Mesodermal cell (in vitro differentiated cells): ENCODE measurements around the gene IGHMBP2.
"Not testable (repeated sequence)": the region's sequence is repeated elsewhere in the genome, so short reads cannot be mapped to it uniquely, and the experiment has no call there.

Source experiments
- H3K27ac ChIP-seq: 2 replicates; pipeline ENCODE4 v1.7.0; 2013; ENCODE audit warnings: mild to moderate bottlenecking, low read depth, low read length, moderate library complexity; ENCODE audit not compliant: severe bottlenecking
- H3K36me3 ChIP-seq: 2 replicates; pipeline ENCODE4 v1.7.1; 2013; ENCODE audit warnings: mild to moderate bottlenecking, low read length, moderate library complexity; ENCODE audit not compliant: control insufficient read depth, insufficient read depth
- H3K4me1 ChIP-seq: one replicate; pipeline ENCODE4 v1.7.1; 2013; ENCODE audit warnings: mild to moderate bottlenecking, low read length; ENCODE audit not compliant: insufficient read depth, control insufficient read depth, poor library complexity, severe bottlenecking
- H3K4me3 ChIP-seq: 2 replicates; pipeline ENCODE4 v1.7.0; 2013; ENCODE audit warnings: low read length, control low read depth, mild to moderate bottlenecking; ENCODE audit not compliant: insufficient read depth, poor library complexity, severe bottlenecking; ENCODE audit errors: extremely low read depth
- H3K9me3 ChIP-seq: 2 replicates; pipeline ENCODE4 v1.7.1; 2013; ENCODE audit warnings: mild to moderate bottlenecking, low read length, moderate library complexity; ENCODE audit not compliant: control insufficient read depth
- WGBS, 2 experiments: methylation state at CpG; one replicate each; pipeline ENCODE4 v1.1.5; 2013; ENCODE audit warnings: missing lambda C conversion rate in 2 of 2; ENCODE audit not compliant: insufficient coverage in 2 of 2; 5-methylcytosine and 5-hydroxymethylcytosine counted together

IGHMBP2 gene

GRCh38 chr11:68965901-68966853 is 62.5 kb downstream of the IGHMBP2 start:
- no peak overlapping the region for H3K27ac ChIP-seq
- H3K36me3 ChIP-seq = no peaks in the 10 kb centered on the region
- no peak overlapping the region for H3K4me3 ChIP-seq
- H3K9me3 ChIP-seq = no peaks in the 10 kb centered on the region
- WGBS, 2 experiments = 87 to 97% methylated on average over 10 to 13 of the region's 15 CpGs
- H3K4me1 ChIP-seq = no peaks in the 10 kb centered on the region

- WGBS, 2 experiments = 83 to 94% methylated on average over 6 to 7 of the region's 9 CpGs
- Histone ChIP-seq H3K4me1 (no peaks in the 10 kb centered on the region), H3K27ac (no peak overlapping the region), H3K36me3 (no peaks in the 10 kb centered on the region), H3K9me3 (no peaks in the 10 kb centered on the region), H3K4me3 (no peak overlapping the region)
These were observed 63.4 kb downstream of the IGHMBP2 start for GRCh38 chr11:68966894-68967780.

- WGBS, 2 experiments = 82 to 83% methylated on average over 21 to 27 of the region's 29 CpGs
- H3K27ac ChIP-seq = no peak overlapping the region
- H3K4me1 ChIP-seq = no peaks in the 10 kb centered on the region
- H3K9me3 ChIP-seq = no peaks in the 10 kb centered on the region
- no peaks in the 10 kb centered on the region for H3K36me3 ChIP-seq
- no peak overlapping the region for H3K4me3 ChIP-seq
These were observed 64.9 kb downstream of the IGHMBP2 start for GRCh38 chr11:68968306-68969250.

- Histone ChIP-seq H3K9me3 (no peaks in the 10 kb centered on the region), H3K27ac (no peak overlapping the region), H3K36me3 (no peaks in the 10 kb centered on the region), H3K4me3 (no peak overlapping the region), H3K4me1 (no peaks in the 10 kb centered on the region)
- 85 to 95% methylated on average over 4 to 8 of the region's 8 CpGs for WGBS, 2 experiments
These were observed 65.7 kb downstream of the IGHMBP2 start for GRCh38 chr11:68969386-68969785.

- Histone ChIP-seq H3K4me3 (no peak overlapping the region), H3K27ac (no peak overlapping the region), H3K9me3 (no peaks in the 10 kb centered on the region), H3K36me3 (no peaks in the 10 kb centered on the region), H3K4me1 (no peaks in the 10 kb centered on the region)
- 89 to 94% methylated on average over 8 of the region's 8 CpGs for WGBS, 2 experiments
These were observed 67.4 kb downstream of the IGHMBP2 start for GRCh38 chr11:68970921-68971636.

- WGBS, 2 experiments = 80 to 100% methylated on average over 1 to 4 of the region's 4 CpGs
- Histone ChIP-seq H3K4me1 (no peaks in the 10 kb centered on the region), H3K4me3 (no peak overlapping the region), H3K9me3 (no peaks in the 10 kb centered on the region), H3K27ac (no peak overlapping the region), H3K36me3 (no peaks in the 10 kb centered on the region)
These were observed 69.5 kb downstream of the IGHMBP2 start for GRCh38 chr11:68973219-68973618.

GRCh38 chr11:68973706-68974105 is 70.0 kb downstream of the IGHMBP2 start:
- not testable (repeated sequence) for H3K4me1 ChIP-seq, H3K9me3 ChIP-seq, H3K36me3 ChIP-seq, H3K27ac ChIP-seq, H3K4me3 ChIP-seq
- WGBS, 2 experiments = 96 to 97% methylated on average over 6 of the region's 12 CpGs

GRCh38 chr11:68974421-68975194 is 70.9 kb downstream of the IGHMBP2 start:
- Histone ChIP-seq H3K4me1 (no peaks in the 10 kb centered on the region), H3K9me3 (no peaks in the 10 kb centered on the region), H3K36me3 (no peaks in the 10 kb centered on the region), H3K27ac (no peak overlapping the region), H3K4me3 (no peak overlapping the region)
- WGBS, 2 experiments = 93 to 94% methylated on average over 9 to 14 of the region's 23 CpGs

GRCh38 chr11:68976095-68976494 is 72.4 kb downstream of the IGHMBP2 start:
- Histone ChIP-seq H3K4me1 (no peaks in the 10 kb centered on the region), H3K9me3 (no peaks in the 10 kb centered on the region), H3K36me3 (no peaks in the 10 kb centered on the region), H3K27ac (no peak overlapping the region), H3K4me3 (no peak overlapping the region)
- WGBS, 2 experiments = 71 to 75% methylated on average over 4 of the region's 4 CpGs
